Endodermal cell (in vitro differentiated cells): ENCODE data around the gene GNPDA1. TPM values are rescaled to one million over a fixed set of nuclear protein-coding genes. Genes with fewer than 3 reads are reported as not detected.
A peak's percentile ranks its signal among the peaks of the same experiment; 100 is the strongest.

Source experiments
- DNase-seq: peaks from one replicate; pipeline ENCODE4 v3.0.0-alpha.2; 2017
- H3K27ac ChIP-seq: 2 replicates; pipeline ENCODE4 v1.5.1; 2013; ENCODE audit warnings: mild to moderate bottlenecking, low read depth, low read length, moderate library complexity
- H3K27me3 ChIP-seq: 2 replicates; pipeline ENCODE4 v1.6.1; 2013; ENCODE audit warnings: mild to moderate bottlenecking, low read length, moderate library complexity; ENCODE audit not compliant: insufficient read depth, control insufficient read depth, poor library complexity, severe bottlenecking
- H3K36me3 ChIP-seq: 2 replicates; pipeline ENCODE4 v1.7.0; 2013; ENCODE audit warnings: mild to moderate bottlenecking, low read length, moderate library complexity; ENCODE audit not compliant: control insufficient read depth, insufficient read depth
- H3K4me1 ChIP-seq: one replicate; pipeline ENCODE4 v1.7.0; 2013; ENCODE audit warnings: low read length; ENCODE audit not compliant: control insufficient read depth, insufficient read depth
- H3K4me3 ChIP-seq: 2 replicates; pipeline ENCODE4 v1.5.1; 2013; ENCODE audit warnings: mild to moderate bottlenecking, low read length, moderate library complexity
- H3K9ac ChIP-seq: 2 replicates; pipeline ENCODE4 v1.6.1; 2013; ENCODE audit warnings: mild to moderate bottlenecking, low read length, moderate library complexity; ENCODE audit not compliant: poor library complexity, severe bottlenecking; ENCODE audit errors: extremely low read depth
- H3K9me3 ChIP-seq: 2 replicates; pipeline ENCODE4 v1.6.1; 2013; ENCODE audit warnings: mild to moderate bottlenecking, low read length, moderate library complexity; ENCODE audit not compliant: control insufficient read depth
- H3K27ac Mint-ChIP-seq: 2 replicates; pipeline ENCODE4 v1.8.0; 2020; ENCODE audit warnings: mixed read lengths
- H3K27me3 Mint-ChIP-seq: 2 replicates; pipeline ENCODE4 v1.8.0; 2021; ENCODE audit warnings: mild to moderate bottlenecking, mixed read lengths; ENCODE audit not compliant: insufficient read depth
- H3K36me3 Mint-ChIP-seq: 2 replicates; pipeline ENCODE4 v1.8.0; 2020; ENCODE audit warnings: low read depth, mixed read lengths
- H3K4me1 Mint-ChIP-seq: 2 replicates; pipeline ENCODE4 v1.8.0; 2020; ENCODE audit warnings: mixed read lengths
- H3K4me3 Mint-ChIP-seq: 2 replicates; pipeline ENCODE4 v1.8.0; 2020; ENCODE audit warnings: mild to moderate bottlenecking, moderate library complexity, mixed read lengths
- H3K9me3 Mint-ChIP-seq: 2 replicates; pipeline ENCODE4 v1.8.0; 2020; ENCODE audit warnings: mild to moderate bottlenecking, mixed read lengths
- CTCF ChIP-seq: fragments of 200-600 bp; sonication (generic); conservative IDR thresholded peaks from 2 replicates; pipeline ENCODE4 v1.5.0; 2021; ENCODE audit warnings: antibody characterized with exemption, mild to moderate bottlenecking
- WGBS, 2 experiments: methylation state at CpG; one replicate each; pipeline versions ENCODE4 v1.1.5 to v1.1.7; 2013; ENCODE audit warnings: missing lambda C conversion rate in 2 of 2, mixed read lengths in 1 of 2; ENCODE audit not compliant: insufficient coverage in 1 of 2, insufficient read length in 1 of 2; 5-methylcytosine and 5-hydroxymethylcytosine counted together
- long read RNA-seq, 4 experiments: library from polyadenylated mRNA in 2 of 4; library from RNA in 1 of 4; library from capped mRNA in 1 of 4; stranded (forward) in 3 of 4; unstranded in 1 of 4; transcript quantifications; one replicate each; pipeline ENCODE4 v2.0.0, GENCODE V29; 2020 to 2021; ENCODE audit warnings: inconsistent platforms in 1 of 4
- polyA plus RNA-seq, 2 experiments: library from polyadenylated mRNA; stranded (reverse); fragments of 50-300 nt; gene quantifications; one replicate each; pipeline ENCODE4 v1.2.3, GENCODE V29; 2013
- total RNA-seq, 2 donors: library from RNA; stranded (reverse); fragmentation: NEBNext Ultra II Directional in 1 of 2; extraction: Animal tissue kit (Norgen Biotek cat#: 25700) in 1 of 2; gene quantifications; 2 replicates in 1 of 2; 3 replicates in 1 of 2; pipeline ENCODE4 v1.2.1, GENCODE V29; 2021

GNPDA1 gene
- 100 to 1,000 TPM in 1 of 2 donors, 10 to 100 TPM in 1; 90.9 to 118 TPM for total RNA-seq
- polyA plus RNA-seq (2013, experiment 1 of 2): 73.3 TPM
- 64.5 TPM for polyA plus RNA-seq (2013, experiment 2 of 2)
- long read RNA-seq, experiment 1, transcript GNPDA1-210 (6 exons, 2,980 nt): major isoform, 37 of 86 reads
- long read RNA-seq, experiment 1, transcript GNPDA1-201 (7 exons, 2,273 nt): minor isoform, 11 of 86 reads
- long read RNA-seq, experiment 1, partial matches to known transcripts: 13 of 86 reads
- long read RNA-seq, experiment 1, other reads (novel, unspliced or antisense): 22 of 86 reads
- long read RNA-seq, experiment 2, transcript GNPDA1-210 (6 exons, 2,980 nt): minor isoform, 10 of 255 reads
- long read RNA-seq, experiment 2, transcript GNPDA1-201 (7 exons, 2,273 nt): major isoform, 199 of 255 reads
- long read RNA-seq, experiment 2, transcript GNPDA1-202 (8 exons, 2,319 nt): minor isoform, 14 of 255 reads
- long read RNA-seq, experiment 2, partial matches to known transcripts: 11 of 255 reads
- long read RNA-seq, experiment 2, other reads (novel, unspliced or antisense): 19 of 255 reads
- long read RNA-seq, experiment 3, transcript GNPDA1-201 (7 exons, 2,273 nt): major isoform, 608 of 741 reads
- long read RNA-seq, experiment 3, transcript GNPDA1-210 (6 exons, 2,980 nt): minor isoform, 28 of 741 reads
- long read RNA-seq, experiment 3, transcript GNPDA1-202 (8 exons, 2,319 nt): minor isoform, 45 of 741 reads
- long read RNA-seq, experiment 3, partial matches to known transcripts: 18 of 741 reads
- long read RNA-seq, experiment 3, other reads (novel, unspliced or antisense): 36 of 741 reads
- long read RNA-seq, experiment 4, transcript GNPDA1-210 (6 exons, 2,980 nt): minor isoform, 10 of 266 reads
- long read RNA-seq, experiment 4, transcript GNPDA1-201 (7 exons, 2,273 nt): major isoform, 203 of 266 reads
- long read RNA-seq, experiment 4, transcript GNPDA1-202 (8 exons, 2,319 nt): minor isoform, 5 of 266 reads
- long read RNA-seq, experiment 4, partial matches to known transcripts: 32 of 266 reads
- long read RNA-seq, experiment 4, other reads (novel, unspliced or antisense): 16 of 266 reads

- H3K4me3 ChIP-seq: peak within 1 kb of the TSS; percentile 88
- WGBS, 2 experiments: 6% methylated on average over 53 of the region's 58 CpGs; no CpG with 5 or more reads in 1 of the 2 experiments
- peak; percentile 86 for DNase-seq
- H3K27me3 ChIP-seq: no peaks in the 10 kb centered on the region
- Mint-ChIP-seq H3K4me1 (peaks cover 1% of the 10 kb centered on the region), H3K4me3 (peak within 1 kb of the TSS; percentile 74), H3K27ac (peak within 1 kb of the TSS; percentile 95), H3K36me3 (peaks cover 25% of the 10 kb centered on the region), H3K27me3 (no peaks in the 10 kb centered on the region), H3K9me3 (no peaks in the 10 kb centered on the region)
- peak within 1 kb of the TSS; percentile 78 for H3K9ac ChIP-seq
- H3K4me1 ChIP-seq: no peaks in the 10 kb centered on the region
- H3K9me3 ChIP-seq: no peaks in the 10 kb centered on the region
- H3K36me3 ChIP-seq: peaks cover 22% of the 10 kb centered on the region
- no peak for TF ChIP-seq CTCF
- peak within 1 kb of the TSS; percentile 39 for H3K27ac ChIP-seq
Measured at GRCh38 chr5:142012792-142013388, at the start of gene GNPDA1. Gene GNPDA1, minus strand, starts transcription at chr5:142013027. Its CDS starts 992 bp downstream, at chr5:142012035.

GRCh38 chr5:142059304-142059940, 46.6 kb upstream of the GNPDA1 start:
- Mint-ChIP-seq H3K9me3 (no peaks in the 10 kb centered on the region), H3K4me3 (no peak overlapping the region), H3K27me3 (no peaks in the 10 kb centered on the region), H3K4me1 (peaks cover 12% of the 10 kb centered on the region), H3K27ac (no peak overlapping the region), H3K36me3 (no peaks in the 10 kb centered on the region)
- no peaks in the 10 kb centered on the region for H3K9me3 ChIP-seq
- no peak overlapping the region for H3K27ac ChIP-seq
- no peaks in the 10 kb centered on the region for H3K27me3 ChIP-seq
- no peaks in the 10 kb centered on the region for H3K4me1 ChIP-seq
- 100% methylated on average over 1 of the region's 1 CpG; no CpG with 5 or more reads in 1 of the 2 experiments for WGBS, 2 experiments
- H3K9ac ChIP-seq: no peak overlapping the region
- TF ChIP-seq CTCF: peak; percentile 72
- no peaks in the 10 kb centered on the region for H3K36me3 ChIP-seq
- no peak overlapping the region for H3K4me3 ChIP-seq
- peak; percentile 68 for DNase-seq

GRCh38 chr5:142057697-142058056, 44.9 kb upstream of the GNPDA1 start:
- no peaks in the 10 kb centered on the region for H3K27me3 Mint-ChIP-seq
- no peaks in the 10 kb centered on the region for H3K36me3 ChIP-seq
- H3K27me3 ChIP-seq: no peaks in the 10 kb centered on the region
- no peak overlapping the region for H3K27ac ChIP-seq
- H3K4me1 Mint-ChIP-seq: peaks cover 10% of the 10 kb centered on the region
- H3K36me3 Mint-ChIP-seq: no peaks in the 10 kb centered on the region
- H3K9me3 Mint-ChIP-seq: no peaks in the 10 kb centered on the region
- H3K9ac ChIP-seq: no peak overlapping the region
- H3K9me3 ChIP-seq: no peaks in the 10 kb centered on the region
- no peaks in the 10 kb centered on the region for H3K4me1 ChIP-seq
- TF ChIP-seq CTCF: no peak
- no peak overlapping the region for H3K27ac Mint-ChIP-seq
- no peak overlapping the region for H3K4me3 Mint-ChIP-seq
- H3K4me3 ChIP-seq: no peak overlapping the region
- DNase-seq: no peak
